ENCODE measurements around the gene PRDM12.

DNA sequence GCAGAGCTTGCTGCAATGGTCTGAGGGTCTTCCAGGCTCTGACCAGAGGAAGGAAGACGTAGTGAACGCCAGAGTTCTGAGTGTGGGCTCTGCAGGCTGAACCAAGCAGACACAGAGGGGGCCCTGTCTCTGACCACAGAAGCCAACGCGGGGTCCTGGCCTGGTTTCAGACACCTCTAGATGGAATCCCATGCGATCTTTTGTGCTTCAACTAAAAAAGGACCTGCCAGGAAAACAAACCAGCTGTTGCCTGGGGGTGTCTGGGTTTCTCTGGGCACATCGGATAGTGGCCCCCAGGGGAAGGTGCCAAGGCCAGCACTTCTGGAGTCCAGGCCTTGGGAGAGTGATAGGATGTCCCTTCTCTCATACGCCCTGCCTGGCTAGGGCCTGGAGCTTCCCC, 12.9 kb downstream of the PRDM12 start:
- no peak for TF ChIP-seq GATA3 (IDR thresholded peaks at IDR 0.05; ENCODE audit: low read depth, low read length)
- no peak for TF ChIP-seq GATA2 (IDR thresholded peaks at IDR 0.05; ENCODE audit: low read depth, low read length)
